HG03139 (cell line): ENCODE results near the gene COL1A2.
A peak's percentile ranks its signal among the peaks of the same experiment; 100 is the strongest.

Experiments used
- ATAC-seq: cut with Tn5 transposase; IDR thresholded peaks from one replicate; pipeline ENCODE4 v1.9.1; 2021; ENCODE audit not compliant: unreplicated experiment

Gene COL1A2

GRCh38 chr7:94432817-94433216, 38.1 kb downstream of the COL1A2 start:
- no peak for ATAC-seq

DNA sequence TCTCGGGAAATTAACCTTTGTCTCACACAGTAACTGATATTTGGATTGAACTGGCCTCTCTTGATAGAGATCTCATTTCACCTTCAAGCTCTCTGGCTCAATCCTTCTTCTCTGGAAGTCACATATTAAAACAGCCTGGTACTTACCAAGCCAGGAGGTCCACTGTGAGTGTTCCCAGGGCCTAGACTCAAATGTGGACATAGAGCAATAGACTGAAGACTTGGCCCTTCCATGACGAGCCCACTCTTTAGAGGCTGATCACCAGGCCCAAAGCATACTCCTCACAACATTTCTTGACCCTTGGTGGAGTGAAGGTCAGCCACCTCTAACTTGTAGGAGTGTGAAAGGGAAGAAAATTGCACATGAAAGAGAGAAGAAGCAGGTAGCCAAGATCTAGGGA, 38.5 kb downstream of the COL1A2 start:
- no peak for ATAC-seq

DNA sequence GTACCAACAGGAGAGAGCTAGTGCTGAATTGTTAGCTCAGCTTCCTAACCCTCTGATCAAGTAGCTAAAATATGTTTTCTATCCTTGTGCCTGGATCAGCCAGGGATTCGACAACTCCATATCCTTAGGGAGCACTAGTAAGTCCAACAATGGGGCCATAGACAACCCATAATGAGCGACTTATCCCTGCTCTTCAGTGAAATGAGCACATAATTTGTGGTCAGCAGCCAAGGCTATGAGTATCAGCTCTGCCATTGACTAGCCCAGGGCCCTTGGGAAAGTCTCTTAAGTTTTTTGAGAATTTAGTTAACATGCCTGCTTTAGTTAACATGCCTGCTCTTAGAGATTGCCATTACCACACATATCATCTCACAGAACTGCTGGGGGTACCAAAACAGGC, 39.3 kb downstream of the COL1A2 start:
- ATAC-seq, result no peak

- ATAC-seq, result peak; percentile 97
Measured at GRCh38 chr7:94436018-94436604, 41.4 kb downstream of the COL1A2 start.

DNA sequence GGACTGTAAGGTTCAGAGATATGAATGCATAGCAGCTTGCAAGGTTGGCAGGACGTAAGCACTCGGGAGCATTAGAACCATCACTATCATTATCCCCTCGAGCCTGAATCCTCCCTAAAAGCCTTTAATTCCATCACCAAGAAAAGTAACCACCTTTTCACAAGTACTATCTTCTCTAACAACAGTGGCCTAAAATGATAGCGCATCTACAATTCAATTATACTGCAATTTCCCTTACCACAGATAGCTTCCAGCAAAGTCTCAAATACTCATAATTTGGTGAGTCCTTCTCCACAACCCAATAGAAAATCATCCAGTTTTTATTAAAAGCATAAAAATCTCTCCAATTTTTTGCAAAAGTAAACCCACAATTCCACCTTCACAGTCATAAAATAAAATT, 42.0 kb downstream of the COL1A2 start:
- ATAC-seq, result no peak

DNA sequence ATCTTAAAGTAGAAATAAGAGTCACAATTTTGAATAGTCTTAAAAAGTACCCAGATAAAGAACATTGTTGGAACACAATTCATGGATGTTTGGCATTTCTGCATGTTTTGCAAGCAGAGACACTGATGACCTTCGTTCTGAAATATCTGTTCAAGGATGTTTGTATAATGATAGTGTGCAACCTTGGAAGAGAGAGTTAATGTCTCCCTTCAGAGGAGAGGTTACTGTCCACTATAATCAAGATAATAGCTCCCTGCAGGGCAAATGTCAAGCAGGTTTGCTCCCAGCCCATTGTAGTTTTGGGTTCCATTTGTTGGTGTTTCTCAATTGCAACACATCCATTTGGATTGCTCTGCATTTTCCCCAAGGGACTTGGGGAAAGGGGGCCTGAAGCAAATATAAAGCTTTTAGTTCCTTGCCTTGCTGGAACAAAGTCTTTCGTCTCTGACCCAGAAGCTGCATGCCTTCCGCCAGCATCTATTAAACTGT, 45.2 kb downstream of the COL1A2 start:
- ATAC-seq, result no peak

- ATAC-seq, result no peak
Measured at GRCh38 chr7:94440451-94441039, 45.9 kb downstream of the COL1A2 start.

DNA sequence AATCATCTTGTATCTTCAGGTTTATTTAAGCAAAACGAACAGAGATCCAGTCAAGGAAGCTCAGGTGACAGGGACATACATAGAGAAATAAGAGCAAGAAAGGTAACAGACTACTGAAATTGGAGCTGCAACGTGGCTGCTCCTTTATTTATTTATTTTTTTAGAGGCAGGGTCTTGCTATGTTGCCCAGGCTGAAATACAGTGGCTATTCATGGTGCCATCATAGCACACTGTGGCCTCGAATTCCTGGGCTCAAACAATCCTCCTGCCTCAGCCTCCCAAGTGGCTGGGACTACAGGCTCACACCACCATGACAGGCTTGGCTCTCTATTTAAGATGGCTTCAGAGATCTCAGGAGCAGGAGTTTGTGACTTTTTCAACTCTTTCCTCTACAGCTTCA, 46.4 kb downstream of the COL1A2 start:
- no peak for ATAC-seq

DNA sequence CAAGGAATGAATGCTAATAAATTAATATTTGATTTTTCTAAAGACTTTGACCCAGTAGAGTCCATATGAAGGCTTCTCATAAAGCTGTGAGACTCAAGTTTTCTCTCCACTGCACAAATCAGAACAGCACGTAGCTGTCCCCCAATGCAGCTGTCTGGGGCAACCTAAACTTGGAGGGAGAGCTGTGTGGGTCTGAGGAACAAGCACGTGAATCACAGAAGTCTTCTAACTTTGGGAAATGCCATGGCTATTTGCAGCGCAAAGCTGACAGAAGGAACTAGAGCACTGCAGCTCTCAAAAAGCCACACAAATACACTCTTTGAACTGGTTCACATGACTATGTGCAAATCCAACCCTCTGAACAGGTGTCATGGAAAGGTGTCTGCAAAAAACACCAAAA, 47.9 kb downstream of the COL1A2 start:
- ATAC-seq, result no peak

DNA sequence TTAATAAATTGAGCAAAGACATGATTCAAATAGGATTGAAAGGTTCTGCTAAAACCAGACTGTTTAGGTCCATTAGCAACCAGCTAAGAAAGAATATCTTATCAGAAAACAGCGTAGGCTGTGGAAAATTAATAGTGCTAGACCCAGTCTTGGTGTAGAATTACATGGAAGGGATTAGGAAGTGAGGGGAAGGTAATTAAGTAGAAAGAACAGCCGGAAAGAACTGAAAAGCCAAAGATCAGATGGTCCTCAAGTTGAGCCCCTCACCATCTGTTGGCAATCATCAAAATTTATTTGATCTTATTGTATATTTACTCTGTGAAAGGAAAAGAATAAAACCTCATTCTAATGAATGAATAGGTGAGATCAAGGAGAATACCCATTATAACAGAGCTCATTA, 50.1 kb downstream of the COL1A2 start:
- no peak for ATAC-seq

GRCh38 chr7:94445696-94446194, 51.0 kb downstream of the COL1A2 start:
- ATAC-seq, result no peak

DNA sequence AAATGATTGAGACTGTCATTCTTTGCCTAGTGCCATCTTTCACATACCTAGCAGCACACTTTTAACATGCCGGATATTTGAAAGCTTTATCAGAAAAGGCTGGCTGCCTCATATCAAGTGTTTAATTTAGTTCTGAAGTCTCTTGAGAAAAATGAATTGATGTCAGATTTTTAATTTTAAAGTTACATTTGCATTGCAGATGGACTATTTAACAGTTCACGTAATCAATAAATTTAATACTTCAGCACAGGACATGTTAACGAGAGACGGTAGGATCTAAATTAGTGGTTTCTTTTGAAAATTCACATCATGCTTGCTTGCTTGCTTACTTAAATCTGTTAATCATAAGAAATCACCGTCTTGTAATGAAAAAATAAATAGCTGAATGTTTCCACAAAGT, 51.6 kb downstream of the COL1A2 start:
- ATAC-seq, result no peak

GRCh38 chr7:94449151-94449725, 54.5 kb downstream of the COL1A2 start:
- ATAC-seq, result no peak

GRCh38 chr7:94450044-94450697, 55.5 kb downstream of the COL1A2 start:
- no peak for ATAC-seq

DNA sequence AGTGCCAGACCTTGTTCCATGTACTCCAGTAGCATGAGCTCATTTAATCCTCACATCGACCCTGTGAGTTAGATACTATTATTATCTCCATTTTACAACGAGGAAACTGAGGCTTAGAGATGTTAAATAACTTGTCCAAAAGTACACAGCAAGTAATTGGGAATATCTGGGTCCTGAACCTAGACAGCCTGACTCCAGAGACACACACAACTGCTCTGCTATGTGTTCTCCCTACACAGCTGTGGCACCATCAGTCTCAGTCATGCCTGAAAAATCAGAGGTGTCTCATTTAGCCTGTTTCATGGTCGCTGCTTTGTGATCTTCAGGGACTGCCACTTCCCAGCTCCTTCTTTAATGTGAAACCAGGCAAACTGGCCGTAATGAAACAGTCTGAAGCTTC, 56.5 kb downstream of the COL1A2 start:
- ATAC-seq, result no peak

GRCh38 chr7:94452239-94452638, 57.5 kb downstream of the COL1A2 start:
- no peak for ATAC-seq

DNA sequence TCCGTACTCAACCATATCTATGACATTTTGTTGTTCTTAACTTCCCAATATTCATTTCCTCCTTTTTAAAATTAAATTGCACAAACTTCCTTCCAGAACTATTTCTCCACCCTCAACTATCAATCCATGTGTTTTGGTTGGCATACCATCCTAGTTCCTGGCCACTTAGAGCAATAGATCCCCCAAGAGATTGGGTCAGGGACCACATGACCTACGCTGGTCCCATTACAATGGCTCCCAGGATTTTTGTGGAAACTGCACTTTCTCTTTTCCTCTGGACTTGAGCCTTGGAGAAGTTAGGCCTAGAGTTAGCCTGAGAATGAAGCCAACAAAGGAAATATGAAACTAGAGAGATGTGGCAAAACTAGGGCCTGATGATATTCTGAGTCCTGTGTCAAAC, 59.2 kb downstream of the COL1A2 start:
- no peak for ATAC-seq

DNA sequence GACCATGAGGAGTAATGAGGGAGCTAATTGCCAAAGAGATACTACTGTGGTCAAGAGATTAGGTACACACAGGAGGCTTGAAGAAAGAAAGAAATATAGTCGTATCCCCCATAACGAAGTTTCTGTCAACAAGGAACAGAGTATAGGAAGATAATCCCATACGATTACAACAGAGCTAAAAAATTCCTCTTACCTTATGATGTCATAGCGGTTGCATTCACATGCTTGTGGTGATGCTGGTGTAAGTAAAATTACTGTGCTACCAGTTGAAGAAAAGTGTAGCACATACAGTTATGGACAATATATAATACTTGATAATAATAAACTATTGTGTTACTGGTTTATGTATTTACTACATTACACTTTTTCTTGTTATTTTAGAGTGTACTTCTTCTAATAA, 63.3 kb downstream of the COL1A2 start:
- no peak for ATAC-seq

GRCh38 chr7:94466516-94466915, 71.8 kb downstream of the COL1A2 start:
- no peak for ATAC-seq

GRCh38 chr7:94471604-94472003, 76.9 kb downstream of the COL1A2 start:
- ATAC-seq, result no peak

DNA sequence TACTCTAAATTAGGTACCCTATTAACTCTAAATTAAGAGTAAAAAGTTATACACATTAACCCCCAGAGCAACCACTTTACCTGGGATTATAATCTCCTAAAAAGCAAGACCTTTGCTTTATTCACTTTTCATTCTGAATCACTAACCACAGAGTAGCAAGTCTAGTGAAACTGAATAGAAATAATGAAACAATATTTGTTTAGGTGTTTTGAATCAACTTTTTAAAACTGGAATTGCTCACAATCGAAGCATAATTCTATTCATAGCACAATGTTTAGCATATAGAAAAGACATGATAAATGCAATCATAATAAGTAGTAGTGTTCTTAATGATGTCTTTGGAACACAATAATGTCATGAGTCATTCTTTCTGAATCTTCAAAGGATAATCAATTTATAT, 77.9 kb downstream of the COL1A2 start:
- no peak for ATAC-seq

DNA sequence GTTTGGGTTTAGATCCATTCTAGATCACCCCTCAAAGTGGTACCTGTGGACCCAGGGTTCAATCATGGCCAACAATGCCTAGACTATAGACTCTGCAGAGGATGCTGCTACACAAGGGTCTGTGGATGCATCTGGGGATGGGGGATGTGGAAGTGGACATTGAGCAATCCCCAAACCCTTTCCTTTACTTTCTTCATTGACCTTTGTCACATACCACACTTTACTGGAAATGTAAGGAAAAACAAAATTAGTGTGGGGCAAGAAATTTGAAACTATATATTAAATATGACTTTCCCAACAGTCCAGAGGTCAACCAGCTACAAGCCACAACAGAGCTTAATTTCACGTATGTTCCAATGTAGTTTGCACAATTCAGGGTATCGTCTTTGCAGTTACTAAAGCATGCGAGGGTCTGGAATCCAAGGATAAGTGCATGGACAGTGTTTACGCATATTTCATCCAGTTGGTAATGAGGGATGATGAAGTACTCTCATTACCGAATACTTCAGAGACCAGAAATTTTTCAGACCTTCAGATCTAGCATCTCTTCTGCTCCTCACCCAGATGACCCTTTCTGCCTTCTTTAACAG, 81.7 kb downstream of the COL1A2 start:
- no peak for ATAC-seq
